Gastrocnemius medialis (tissue), 4 donors: ENCODE data around the gene PTGFRN.

Experiments used
- CTCF ChIP-seq, 5 experiments: fragments of 450-650 bp in 3 of 5; fragments of 200-600 bp in 2 of 5; sonication (generic) in 2 of 5; IDR thresholded peaks in 4 of 5; conservative IDR thresholded peaks in 1 of 5; 1 replicate in 4 of 5; 2 replicates in 1 of 5; pipeline ENCODE4 v1.5.1; 2016 to 2019; ENCODE audit warnings: antibody characterized with exemption in 5 of 5, mild to moderate bottlenecking in 3 of 5, moderate library complexity in 3 of 5
- POLR2A ChIP-seq, 2 donors: fragments of 450-650 bp; IDR thresholded peaks; one replicate each; pipeline ENCODE4 v1.6.1; 2017; ENCODE audit warnings: antibody characterized with exemption in 2 of 2, mild to moderate bottlenecking in 2 of 2, moderate library complexity in 2 of 2

DNA sequence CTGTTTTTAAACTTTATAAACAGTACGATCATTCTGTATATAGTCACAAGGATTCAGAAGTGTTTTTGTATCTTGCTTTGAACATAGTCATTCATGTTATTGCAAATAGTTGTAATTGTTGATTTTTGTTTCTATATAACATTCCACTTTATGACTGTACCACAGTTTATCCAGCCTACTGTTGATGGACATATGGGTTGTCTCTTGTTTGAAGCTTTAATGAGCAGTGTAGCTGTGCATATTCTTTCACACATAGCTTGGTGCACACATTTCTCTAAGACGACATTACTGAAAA, 98.0 kb downstream of the PTGFRN start:
- TF ChIP-seq CTCF (IDR thresholded peaks at IDR 0.05 in 4 of 5, conservative IDR thresholded peaks at IDR 0.05 in 1 of 5) (no peak), POLR2A (IDR thresholded peaks at IDR 0.05) (no peak)
